Central memory CD8-positive, alpha-beta T cell (primary cell): ENCODE data around the gene DNAH11.
"Not testable (repeated sequence)": the region's sequence is repeated elsewhere in the genome, so short reads cannot be mapped to it uniquely, and the experiment has no call there.

Experiments used
- ATAC-seq: fragments of 150-1000 bp; cut with Tn5 transposase; replicated peaks from 2 replicates; pipeline ENCODE4 v1.10.0; 2022; ENCODE audit warnings: mild to moderate bottlenecking, moderate FRiP score, moderate number of reproducible peaks; ENCODE audit not compliant: poor library complexity, severe bottlenecking; ENCODE audit errors: extremely low read depth
- DNase-seq, 2 donors: peaks; one replicate each; pipeline ENCODE4 v3.0.0; 2021; ENCODE audit warnings: low spot score in 2 of 2
- H3K27ac Mint-ChIP-seq: one replicate; pipeline ENCODE4 v1.8.0; 2022; ENCODE audit warnings: low read depth, mild to moderate bottlenecking, moderate library complexity, mixed read lengths
- H3K27me3 Mint-ChIP-seq: one replicate; pipeline ENCODE4 v1.8.0; 2022; ENCODE audit warnings: mixed read lengths
- H3K36me3 Mint-ChIP-seq: one replicate; pipeline ENCODE4 v1.8.0; 2022; ENCODE audit warnings: mild to moderate bottlenecking, moderate library complexity, mixed read lengths; ENCODE audit not compliant: insufficient read depth
- H3K4me1 Mint-ChIP-seq: one replicate; pipeline ENCODE4 v1.8.0; 2022; ENCODE audit warnings: mixed read lengths
- H3K4me3 Mint-ChIP-seq: one replicate; pipeline ENCODE4 v1.8.0; 2022; ENCODE audit warnings: mild to moderate bottlenecking, moderate library complexity, mixed read lengths
- H3K9me3 Mint-ChIP-seq: one replicate; pipeline ENCODE4 v1.8.0; 2022; ENCODE audit warnings: mixed read lengths

The DNAH11 gene

GRCh38 chr7:21641546-21641945, 98.7 kb downstream of the DNAH11 start:
- no peaks in the 10 kb centered on the region for H3K4me1 Mint-ChIP-seq
- no peak overlapping the region for H3K4me3 Mint-ChIP-seq
- H3K36me3 Mint-ChIP-seq, result peaks cover 2% of the 10 kb centered on the region
- H3K27ac Mint-ChIP-seq, result no peak overlapping the region
- no peak for DNase-seq
- peaks cover 66% of the 10 kb centered on the region for H3K27me3 Mint-ChIP-seq
- H3K9me3 Mint-ChIP-seq, result no peaks in the 10 kb centered on the region
- ATAC-seq, result no peak

- no peaks in the 10 kb centered on the region for H3K9me3 Mint-ChIP-seq
- DNase-seq, result no peak
Observed at GRCh38 chr7:21642422-21642821, 99.6 kb downstream of the DNAH11 start.

GRCh38 chr7:21651697-21652096, 108.9 kb downstream of the DNAH11 start:
- H3K9me3 Mint-ChIP-seq, result no peaks in the 10 kb centered on the region
- no peak overlapping the region for H3K27ac Mint-ChIP-seq
- no peak overlapping the region for H3K4me3 Mint-ChIP-seq
- ATAC-seq (no peak), DNase-seq (no peak)
- no peaks in the 10 kb centered on the region for H3K27me3 Mint-ChIP-seq
- H3K36me3 Mint-ChIP-seq, result peaks cover 2% of the 10 kb centered on the region
- no peaks in the 10 kb centered on the region for H3K4me1 Mint-ChIP-seq

More at GRCh38 chr7:21642422-21642821, 99.6 kb downstream of the DNAH11 start:
- Mint-ChIP-seq H3K4me1 (no peaks in the 10 kb centered on the region), H3K36me3 (peaks cover 2% of the 10 kb centered on the region), H3K27me3 (peaks cover 66% of the 10 kb centered on the region), H3K27ac (no peak overlapping the region), H3K4me3 (no peak overlapping the region)
- ATAC-seq, result no peak

DNA sequence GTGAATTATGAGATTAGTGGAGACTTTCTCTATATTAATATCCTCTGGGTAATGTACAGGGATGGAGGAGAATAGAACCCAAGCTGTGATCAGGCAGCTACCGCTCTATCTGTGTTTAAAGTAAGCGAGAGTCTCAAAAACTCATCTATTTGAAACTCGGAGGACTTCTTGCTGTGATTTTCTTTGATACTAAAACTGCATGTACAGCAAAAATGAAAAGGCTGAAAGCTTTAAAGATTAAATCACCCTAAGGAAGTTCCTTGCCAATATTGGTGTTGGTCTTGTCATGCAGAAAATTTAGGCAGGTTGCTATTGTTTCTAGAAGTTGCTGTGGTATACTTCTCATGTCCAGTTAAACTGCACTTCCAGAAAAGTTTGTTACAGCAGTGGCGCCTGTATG, 110.8 kb downstream of the DNAH11 start:
- Mint-ChIP-seq H3K4me1 (no peaks in the 10 kb centered on the region), H3K4me3 (no peak overlapping the region), H3K27me3 (no peaks in the 10 kb centered on the region), H3K36me3 (peaks cover 2% of the 10 kb centered on the region), H3K9me3 (no peaks in the 10 kb centered on the region), H3K27ac (no peak overlapping the region)
- no peak for ATAC-seq
- DNase-seq, result no peak

DNA sequence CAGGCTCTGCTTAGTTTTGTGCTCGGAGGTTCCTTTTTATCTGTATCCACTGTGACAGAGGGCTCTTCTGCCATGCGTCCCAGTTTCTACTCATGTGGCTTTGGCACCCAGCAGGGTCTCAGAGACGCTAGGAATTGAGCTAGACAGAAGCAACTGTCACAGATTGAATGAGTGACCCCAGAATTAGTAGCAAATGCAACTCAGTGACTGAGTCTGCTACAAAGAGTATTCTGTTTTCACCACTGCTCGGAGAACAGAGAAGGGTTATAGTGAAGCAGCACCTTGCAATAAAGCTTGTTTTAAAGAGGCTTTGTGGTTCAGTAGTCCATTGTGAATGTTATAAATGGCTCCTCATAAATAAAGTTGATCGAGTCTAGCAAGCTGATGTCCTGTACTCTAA, 113.2 kb downstream of the DNAH11 start:
- Mint-ChIP-seq H3K4me3 (no peak overlapping the region), H3K27ac (no peak overlapping the region), H3K27me3 (peaks cover 9% of the 10 kb centered on the region), H3K36me3 (no peaks in the 10 kb centered on the region), H3K4me1 (no peaks in the 10 kb centered on the region), H3K9me3 (peaks cover 5% of the 10 kb centered on the region)
- ATAC-seq (no peak), DNase-seq (no peak)

- Mint-ChIP-seq H3K9me3 (peaks cover 6% of the 10 kb centered on the region), H3K4me1 (no peaks in the 10 kb centered on the region), H3K27me3 (peaks cover 9% of the 10 kb centered on the region), H3K4me3 (no peak overlapping the region), H3K27ac (no peak overlapping the region), H3K36me3 (no peaks in the 10 kb centered on the region)
- no peak for DNase-seq
- ATAC-seq, result no peak
Observed at GRCh38 chr7:21656796-21657195, 114.0 kb downstream of the DNAH11 start.

- no peak overlapping the region for H3K27ac Mint-ChIP-seq
- no peak overlapping the region for H3K4me3 Mint-ChIP-seq
- no peaks in the 10 kb centered on the region for H3K36me3 Mint-ChIP-seq
- DNase-seq (no peak), ATAC-seq (no peak)
- no peaks in the 10 kb centered on the region for H3K9me3 Mint-ChIP-seq
- no peaks in the 10 kb centered on the region for H3K4me1 Mint-ChIP-seq
- peaks cover 17% of the 10 kb centered on the region for H3K27me3 Mint-ChIP-seq
Observed at GRCh38 chr7:21670496-21670895, 127.7 kb downstream of the DNAH11 start.

GRCh38 chr7:21671859-21672258, 129.0 kb downstream of the DNAH11 start:
- DNase-seq (no peak), ATAC-seq (no peak)
- no peaks in the 10 kb centered on the region for H3K4me1 Mint-ChIP-seq
- no peaks in the 10 kb centered on the region for H3K9me3 Mint-ChIP-seq
- H3K36me3 Mint-ChIP-seq, result no peaks in the 10 kb centered on the region
- H3K27me3 Mint-ChIP-seq, result peaks cover 17% of the 10 kb centered on the region
- no peak overlapping the region for H3K27ac Mint-ChIP-seq
- no peak overlapping the region for H3K4me3 Mint-ChIP-seq

DNA sequence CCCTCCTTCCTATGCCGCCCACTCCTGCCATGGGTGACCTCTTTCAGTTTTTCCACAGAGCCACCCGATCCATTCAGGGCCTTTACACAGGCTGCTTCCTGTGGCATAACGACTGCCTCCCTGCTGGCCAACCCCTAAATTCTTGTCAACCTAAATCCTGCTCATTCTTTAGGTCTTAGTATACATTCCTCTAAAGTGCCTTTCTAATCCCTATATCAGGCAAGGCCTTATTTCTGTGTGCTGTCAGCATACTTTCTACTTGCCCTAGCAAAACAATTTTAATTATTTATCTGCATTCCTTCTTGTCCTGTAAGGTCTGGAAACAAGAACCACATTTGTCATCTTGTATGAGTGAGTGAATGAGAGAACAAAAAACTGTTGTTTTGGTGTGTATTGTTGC, 132.4 kb downstream of the DNAH11 start:
- DNase-seq (no peak), ATAC-seq (no peak)
- H3K4me1 Mint-ChIP-seq, result no peaks in the 10 kb centered on the region
- no peak overlapping the region for H3K4me3 Mint-ChIP-seq
- H3K27me3 Mint-ChIP-seq, result peaks cover 6% of the 10 kb centered on the region
- H3K36me3 Mint-ChIP-seq, result no peaks in the 10 kb centered on the region
- H3K9me3 Mint-ChIP-seq, result no peaks in the 10 kb centered on the region
- H3K27ac Mint-ChIP-seq, result no peak overlapping the region

DNA sequence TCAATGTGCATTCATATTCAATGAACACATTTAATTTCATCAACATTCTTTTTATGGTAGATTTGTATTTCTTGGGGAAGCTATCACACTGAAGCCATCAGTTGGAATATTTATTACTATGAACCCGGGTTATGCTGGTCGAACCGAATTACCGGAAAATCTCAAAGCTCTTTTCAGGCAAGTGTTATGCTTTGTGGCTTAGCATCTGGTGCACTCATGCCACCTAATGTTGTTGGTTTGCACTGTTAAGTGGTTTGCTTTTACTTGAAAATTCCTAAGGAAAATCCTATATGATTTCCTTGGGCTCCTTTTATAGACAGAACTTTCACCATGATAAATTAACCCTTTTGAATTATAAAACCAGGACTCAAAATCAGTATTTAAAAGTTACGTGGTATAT, 147.9 kb downstream of the DNAH11 start:
- Mint-ChIP-seq H3K4me1 (no peaks in the 10 kb centered on the region), H3K36me3 (no peaks in the 10 kb centered on the region), H3K27ac (no peak overlapping the region), H3K27me3 (peaks cover 38% of the 10 kb centered on the region), H3K9me3 (no peaks in the 10 kb centered on the region), H3K4me3 (no peak overlapping the region)
- ATAC-seq, result no peak
- no peak for DNase-seq

DNA sequence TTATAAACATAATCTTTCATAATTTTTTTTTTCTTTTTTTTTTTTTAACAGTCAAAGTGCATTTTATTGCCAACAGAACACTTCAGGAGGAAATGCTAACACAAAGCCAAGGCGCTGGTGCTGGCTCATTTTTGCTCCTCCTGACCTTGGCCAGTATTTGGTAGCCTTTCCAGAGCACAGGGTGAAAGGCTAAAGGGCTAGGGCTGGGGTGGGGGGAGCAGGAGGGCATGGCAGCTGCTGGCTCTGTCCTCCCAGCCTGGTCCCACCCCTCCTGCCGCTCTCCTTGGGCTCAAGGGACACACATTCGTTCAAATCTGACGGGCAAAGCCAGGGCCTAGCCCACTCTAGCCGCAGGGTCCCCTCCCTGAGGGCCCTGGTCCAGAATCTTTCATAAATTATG, 148.3 kb downstream of the DNAH11 start:
- not testable (repeated sequence) for DNase-seq, ATAC-seq, H3K4me1 Mint-ChIP-seq, H3K4me3 Mint-ChIP-seq, H3K27ac Mint-ChIP-seq, H3K36me3 Mint-ChIP-seq, H3K9me3 Mint-ChIP-seq
- H3K27me3 Mint-ChIP-seq, result peaks cover 38% of the 10 kb centered on the region

- not testable (repeated sequence) for DNase-seq, H3K36me3 Mint-ChIP-seq, H3K4me1 Mint-ChIP-seq, H3K27ac Mint-ChIP-seq, ATAC-seq, H3K9me3 Mint-ChIP-seq, H3K4me3 Mint-ChIP-seq
- H3K27me3 Mint-ChIP-seq, result peaks cover 32% of the 10 kb centered on the region
Observed at GRCh38 chr7:21700587-21700986, 157.7 kb downstream of the DNAH11 start.

DNA sequence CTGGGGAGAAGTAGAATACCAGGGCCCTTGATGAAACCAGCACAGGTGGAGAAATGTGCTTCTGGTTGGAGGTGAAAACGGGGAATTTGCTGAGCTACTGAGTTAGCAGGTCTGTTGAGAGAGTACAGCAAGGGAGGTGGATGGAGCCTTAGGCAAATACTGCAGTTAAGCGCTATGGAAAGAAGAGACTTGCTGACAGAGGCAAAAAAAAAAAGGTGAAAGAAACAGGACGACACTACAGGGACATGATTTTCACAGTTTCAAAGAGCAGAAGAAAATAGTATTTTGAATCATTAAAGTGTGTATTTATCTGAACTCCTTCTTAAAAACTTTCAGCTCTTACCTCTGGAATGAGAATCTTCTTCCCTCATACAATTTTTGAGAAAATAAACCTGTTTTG, 159.5 kb downstream of the DNAH11 start:
- H3K27ac Mint-ChIP-seq, result no peak overlapping the region
- ATAC-seq (no peak), DNase-seq (no peak)
- peaks cover 32% of the 10 kb centered on the region for H3K27me3 Mint-ChIP-seq
- no peak overlapping the region for H3K4me3 Mint-ChIP-seq
- no peaks in the 10 kb centered on the region for H3K4me1 Mint-ChIP-seq
- H3K36me3 Mint-ChIP-seq, result no peaks in the 10 kb centered on the region
- no peaks in the 10 kb centered on the region for H3K9me3 Mint-ChIP-seq

- Mint-ChIP-seq H3K27me3 (peaks cover 41% of the 10 kb centered on the region), H3K9me3 (no peaks in the 10 kb centered on the region)
Observed at GRCh38 chr7:21704359-21704758, 161.5 kb downstream of the DNAH11 start.

More at GRCh38 chr7:21704359-21704758, 161.5 kb downstream of the DNAH11 start:
- no peak overlapping the region for H3K4me3 Mint-ChIP-seq
- ATAC-seq, result no peak
- no peak overlapping the region for H3K27ac Mint-ChIP-seq
- H3K4me1 Mint-ChIP-seq, result no peaks in the 10 kb centered on the region
- H3K36me3 Mint-ChIP-seq, result no peaks in the 10 kb centered on the region
- no peak for DNase-seq
